NCI-H2029 (cell line): ENCODE data around the gene HLA-DRA.
A peak's percentile ranks its signal among the peaks of the same experiment; 100 is the strongest.

ENCODE experiments used
- DNase-seq: peaks from one replicate; lab custom pipeline; 2025; lab: John Stamatoyannopoulos, UW

The HLA-DRA gene

GRCh38 chr6:32439602-32440214 is at the start of gene HLA-DRA:
HLA-DRA (plus strand) TSS chr6:32439887; CDS start chr6:32439951, 64 bp downstream.
- DNase-seq = peak; percentile 1

- DNase-seq = no peak
These were observed 48.2 kb upstream of the HLA-DRA start for GRCh38 chr6:32391505-32391904.

DNA sequence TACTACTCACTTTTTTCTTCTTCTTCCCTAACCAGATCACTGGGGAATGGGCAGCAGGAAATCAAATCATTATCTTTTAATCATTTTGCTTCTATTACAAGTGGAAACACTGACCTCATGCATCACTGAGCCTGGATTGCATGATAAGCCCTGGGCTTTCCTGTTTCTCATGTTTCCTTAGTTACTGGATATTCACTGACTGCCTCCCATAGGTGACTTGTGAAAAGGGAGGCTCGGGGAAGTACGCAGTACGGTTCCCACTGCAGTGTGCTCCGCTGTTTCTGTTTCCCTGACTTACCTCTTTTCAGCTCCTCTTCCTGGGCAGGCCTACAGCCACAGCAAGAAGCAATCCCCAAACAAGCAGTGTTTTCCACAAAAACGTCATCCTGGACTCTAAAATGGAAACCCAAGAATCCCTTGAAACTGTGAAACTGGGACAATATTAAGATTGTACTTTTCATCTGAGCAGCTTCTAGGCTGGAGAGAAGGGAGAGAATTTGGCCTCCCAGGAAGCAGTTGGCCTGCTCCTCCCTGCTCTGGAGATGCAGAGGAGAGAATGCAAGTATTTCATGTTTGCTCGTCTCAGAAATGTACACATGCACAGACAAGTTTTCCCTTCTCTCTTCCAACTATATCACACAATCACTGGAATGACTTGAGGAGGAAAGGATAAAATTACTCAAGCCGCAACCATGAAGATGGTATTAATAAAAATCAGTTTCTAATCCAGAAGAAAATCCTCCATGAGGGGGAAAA is 45.8 kb upstream of the HLA-DRA start:
- no peak for DNase-seq

GRCh38 chr6:32396028-32396427 is 43.7 kb upstream of the HLA-DRA start:
- DNase-seq = no peak

DNA sequence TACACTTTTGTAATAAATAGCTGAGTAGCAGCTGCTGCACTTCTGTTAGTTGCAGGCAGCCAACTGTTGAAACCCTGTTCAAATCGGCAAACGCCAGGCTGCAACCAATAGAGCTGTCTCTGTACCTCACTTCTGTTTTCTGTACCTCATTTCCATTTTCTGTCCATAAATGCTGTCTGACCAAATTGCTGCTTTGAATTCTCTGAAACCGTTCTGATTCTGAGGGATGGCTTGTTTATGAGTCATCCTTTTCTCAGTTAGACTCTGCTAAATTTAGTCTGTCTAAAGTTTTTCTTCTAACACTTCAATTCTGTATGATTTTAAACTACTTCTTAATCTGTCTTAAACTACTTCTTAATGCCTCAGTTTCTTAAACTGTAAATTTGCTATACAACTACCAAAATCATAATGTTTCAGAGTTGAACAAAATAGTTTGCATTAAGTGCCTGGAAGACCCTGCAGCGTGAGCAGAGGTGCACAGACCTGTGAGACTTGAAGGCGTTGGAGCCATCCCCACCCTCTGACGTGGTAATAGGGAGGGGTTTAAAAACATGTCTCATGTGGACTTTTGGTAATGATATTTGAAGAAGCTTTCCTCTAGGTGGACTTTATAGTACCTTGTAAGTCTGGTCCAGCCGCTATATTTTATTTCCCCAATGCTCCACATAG is 42.3 kb upstream of the HLA-DRA start:
- DNase-seq = no peak

GRCh38 chr6:32401284-32401963 is 38.3 kb upstream of the HLA-DRA start:
- DNase-seq = no peak

DNA sequence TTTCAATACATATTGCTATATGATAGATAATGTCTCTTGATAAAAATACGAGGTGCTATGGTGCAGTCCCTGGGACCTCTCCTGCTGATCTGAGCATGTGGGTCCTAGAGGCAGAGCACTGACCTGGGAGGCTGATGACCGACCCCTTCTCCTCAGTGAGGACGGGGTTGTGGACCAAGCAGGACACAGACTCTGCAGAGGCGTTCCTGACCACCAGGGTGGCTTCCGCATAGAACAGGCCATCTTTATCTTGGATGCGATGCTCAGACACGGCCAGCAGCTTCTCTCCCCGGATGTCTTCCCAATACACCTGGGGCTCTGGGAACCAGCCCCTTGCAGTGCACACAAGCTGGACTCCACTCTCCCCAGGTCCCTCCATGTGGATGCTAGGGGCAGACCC is 36.9 kb upstream of the HLA-DRA start:
- DNase-seq = no peak

- no peak for DNase-seq
These were observed 34.0 kb upstream of the HLA-DRA start for GRCh38 chr6:32405656-32406055.

DNA sequence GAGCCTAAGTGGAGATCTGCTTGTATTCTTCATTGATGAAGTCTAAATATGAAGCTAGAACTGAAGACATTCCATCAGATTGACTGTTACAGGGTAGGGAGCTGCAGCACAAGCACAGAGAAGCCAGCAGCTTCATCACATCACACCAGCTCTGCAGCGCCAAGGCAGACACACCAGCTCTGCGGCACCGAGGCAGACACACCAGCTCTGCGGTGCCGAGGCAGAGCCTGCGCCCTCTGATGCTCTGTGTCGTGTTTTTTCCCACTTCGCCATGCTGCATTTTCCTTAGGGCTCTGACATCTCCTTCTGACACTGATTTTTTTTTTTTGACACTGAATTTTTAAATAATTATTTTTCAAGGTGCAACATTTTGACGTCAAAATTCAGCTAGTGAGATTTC is 33.5 kb upstream of the HLA-DRA start:
- no peak for DNase-seq

DNA sequence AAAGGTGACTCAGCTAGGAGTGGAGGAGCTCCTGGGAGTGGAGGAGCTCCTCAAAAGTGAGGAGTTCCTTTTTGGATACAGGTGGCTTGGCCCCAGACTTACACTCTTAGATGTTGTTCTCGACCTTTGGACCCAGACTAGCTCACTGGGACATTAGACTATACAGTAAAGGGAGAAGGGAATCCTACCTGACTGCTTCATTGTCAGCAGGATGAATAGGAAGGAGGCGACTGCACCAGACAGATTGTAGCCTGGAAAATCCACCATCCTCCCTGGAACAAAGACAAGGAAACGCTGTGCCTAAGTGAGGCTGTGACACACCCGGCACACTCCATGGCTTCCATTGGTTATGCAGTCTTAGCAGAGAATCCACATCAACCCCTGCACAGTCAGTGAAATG is 32.8 kb upstream of the HLA-DRA start, which contains the start of gene BTNL2:
Gene BTNL2 (minus strand): TSS at position 325 of the 400 bp plus-strand sequence. CDS start 58 bp downstream, at position 267.
- no peak for DNase-seq

DNA sequence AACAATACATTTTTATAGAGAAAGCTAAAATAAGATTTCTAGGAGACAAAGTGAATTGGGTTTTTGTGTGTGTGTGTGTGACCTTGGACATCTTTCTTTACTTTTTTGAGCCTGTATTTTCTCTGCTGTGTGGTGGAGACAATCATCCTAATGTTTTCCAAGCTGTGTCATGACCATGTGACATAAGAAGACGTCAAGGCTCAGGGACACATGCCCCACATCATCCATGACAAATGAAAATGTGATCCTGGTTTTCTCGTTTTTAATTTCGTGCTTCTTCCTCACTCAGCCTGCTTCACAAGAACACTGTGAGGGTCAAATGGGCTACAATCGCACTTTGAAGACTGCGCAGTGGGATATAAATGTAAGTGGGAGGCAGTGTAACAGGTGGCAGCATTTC is 28.8 kb upstream of the HLA-DRA start:
- no peak for DNase-seq

- no peak for DNase-seq
These were observed 27.9 kb upstream of the HLA-DRA start for GRCh38 chr6:32411566-32412327.

GRCh38 chr6:32413427-32414047 is 26.1 kb upstream of the HLA-DRA start:
- peak; percentile 32 for DNase-seq

DNA sequence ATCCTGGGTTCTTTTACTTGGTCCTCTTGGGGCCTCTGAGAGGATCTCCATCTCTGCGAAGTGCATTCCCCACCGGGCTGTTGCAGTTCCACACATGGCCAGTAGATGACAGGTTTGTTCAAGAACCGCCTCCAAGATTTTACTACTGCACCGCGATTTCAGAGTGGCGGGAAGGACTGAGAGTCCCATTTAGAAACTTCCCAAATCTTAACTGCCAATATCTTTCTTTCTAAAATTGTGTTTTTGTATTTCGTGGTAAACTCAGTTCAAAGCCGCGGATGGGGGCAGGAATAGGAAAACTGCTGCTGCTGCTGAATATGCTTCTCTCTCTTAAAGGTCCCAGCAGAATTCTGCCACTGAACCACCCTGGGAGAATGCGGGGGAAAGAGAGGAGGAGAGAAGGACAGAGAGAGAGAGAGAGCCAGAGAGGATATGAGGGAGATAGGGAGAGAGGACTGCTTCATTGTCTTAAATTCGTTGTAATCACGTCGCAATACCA is 24.1 kb upstream of the HLA-DRA start:
- DNase-seq = peak; percentile 11

DNA sequence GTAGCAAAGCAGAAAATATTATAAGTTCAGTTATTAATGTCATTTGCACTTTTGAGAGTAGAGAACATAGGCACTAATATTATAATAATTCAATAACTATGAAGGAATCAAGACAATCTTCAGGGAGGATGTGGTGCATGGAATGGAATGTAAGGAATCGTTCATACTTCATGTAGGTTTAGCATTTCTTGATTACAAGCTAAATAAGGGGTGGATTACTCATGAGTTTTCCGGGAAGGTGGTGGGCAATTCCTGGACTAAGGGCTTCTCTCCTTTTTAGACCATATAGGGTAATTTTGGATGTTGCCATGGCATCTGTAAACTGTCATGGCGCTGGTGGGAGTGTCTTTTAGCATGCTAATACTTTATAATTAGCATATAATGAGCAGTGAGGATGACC is 23.7 kb upstream of the HLA-DRA start:
- DNase-seq = no peak

DNA sequence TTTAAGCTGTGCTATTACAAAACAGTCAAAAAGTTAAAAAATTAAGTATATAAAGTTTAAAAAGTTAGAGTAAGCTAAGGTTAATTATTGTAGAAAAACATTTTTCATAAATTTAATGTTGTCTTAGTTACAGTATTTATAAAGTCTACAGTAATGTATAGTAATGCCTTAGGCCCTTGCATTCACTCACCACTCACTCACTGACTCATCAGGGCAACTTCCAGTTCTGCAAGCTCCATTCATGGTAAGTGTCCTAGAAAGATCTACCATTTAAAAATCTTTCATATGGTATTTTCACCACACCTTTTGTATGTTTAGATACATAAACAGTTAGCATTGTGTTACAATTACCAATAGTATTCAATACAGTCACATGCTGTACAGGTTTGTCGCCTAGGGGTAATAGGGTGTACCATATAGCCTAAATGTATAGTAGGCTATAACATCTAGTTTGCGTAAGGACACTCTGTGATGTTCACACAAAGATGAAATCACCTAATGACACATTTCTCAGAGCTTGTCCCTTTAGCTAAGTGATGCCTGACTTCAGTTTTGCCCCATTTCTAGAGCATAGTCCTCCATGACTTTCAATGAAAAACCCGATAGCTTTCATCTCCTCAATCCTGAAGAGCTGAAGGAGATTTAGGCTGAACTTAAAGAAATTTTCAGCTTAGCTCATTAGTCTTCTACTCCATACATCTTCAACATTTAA is 14.9 kb upstream of the HLA-DRA start:
- DNase-seq = no peak

DNA sequence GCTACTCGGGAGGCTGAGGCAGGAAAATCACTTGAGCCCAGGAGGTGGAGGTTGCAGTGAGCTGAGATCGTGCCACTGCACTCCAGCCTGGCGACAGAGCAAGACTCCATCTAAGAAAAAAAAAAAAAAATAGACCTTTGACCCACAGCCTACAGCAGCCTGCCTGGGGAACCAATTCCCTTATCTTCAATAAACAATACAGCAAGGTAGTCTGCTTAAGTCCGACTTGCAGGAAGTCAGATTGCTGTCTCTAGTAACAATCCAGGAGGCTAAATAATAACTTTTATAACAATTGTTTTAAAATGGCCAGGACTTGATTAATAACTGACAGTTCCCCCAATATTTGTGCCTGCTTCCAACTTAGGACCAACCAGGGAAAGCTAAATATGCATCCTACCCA is 13.3 kb upstream of the HLA-DRA start:
- DNase-seq = no peak

DNA sequence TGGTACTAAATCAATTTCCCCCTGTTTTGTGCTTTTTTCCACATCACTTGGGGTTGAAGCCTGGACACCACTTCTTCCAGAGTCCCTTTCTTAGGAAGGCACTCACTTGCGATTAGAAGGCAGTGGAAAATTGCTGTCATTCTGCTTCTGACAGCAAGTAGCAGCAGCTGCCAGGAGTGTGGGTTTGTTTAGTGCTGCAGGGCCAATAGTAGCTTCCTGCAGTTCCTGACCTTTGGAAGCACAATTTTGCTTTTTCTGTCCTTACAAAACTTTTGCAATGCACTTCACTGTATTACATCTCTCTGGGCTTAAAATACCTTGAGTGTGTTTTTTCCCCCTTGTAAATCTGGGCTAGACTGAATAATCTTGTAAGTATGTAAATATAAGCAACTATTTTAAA is 12.5 kb upstream of the HLA-DRA start:
- DNase-seq = no peak

GRCh38 chr6:32427934-32428474 is 11.7 kb upstream of the HLA-DRA start:
- no peak for DNase-seq

DNA sequence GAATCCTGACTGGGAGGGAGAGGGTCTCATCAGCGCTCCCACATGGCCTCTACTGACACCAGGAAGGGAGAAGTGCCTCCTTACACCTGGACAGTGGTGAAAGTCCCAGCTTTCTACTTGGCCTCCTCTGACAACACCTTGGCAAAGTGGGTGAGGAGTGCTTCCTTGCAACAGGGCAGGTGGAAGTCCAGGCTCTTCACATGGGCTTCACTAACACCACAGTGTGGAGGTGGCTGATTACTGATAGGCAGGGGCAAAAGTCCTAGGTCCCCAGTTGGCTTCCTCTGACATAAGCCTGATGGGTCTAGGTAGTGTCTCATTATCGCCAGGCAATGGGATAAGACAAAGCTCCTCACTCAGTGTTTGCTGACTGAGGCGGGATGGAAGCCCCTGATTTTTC is 9.5 kb upstream of the HLA-DRA start:
- DNase-seq = no peak
